HG02798 (cell line): ENCODE measurements around the gene COBL.

Source experiments
- ATAC-seq: cut with Tn5 transposase; IDR thresholded peaks from one replicate; pipeline ENCODE4 v1.9.1; 2021; ENCODE audit warnings: mild to moderate bottlenecking; ENCODE audit not compliant: unreplicated experiment, poor library complexity

The COBL gene

DNA sequence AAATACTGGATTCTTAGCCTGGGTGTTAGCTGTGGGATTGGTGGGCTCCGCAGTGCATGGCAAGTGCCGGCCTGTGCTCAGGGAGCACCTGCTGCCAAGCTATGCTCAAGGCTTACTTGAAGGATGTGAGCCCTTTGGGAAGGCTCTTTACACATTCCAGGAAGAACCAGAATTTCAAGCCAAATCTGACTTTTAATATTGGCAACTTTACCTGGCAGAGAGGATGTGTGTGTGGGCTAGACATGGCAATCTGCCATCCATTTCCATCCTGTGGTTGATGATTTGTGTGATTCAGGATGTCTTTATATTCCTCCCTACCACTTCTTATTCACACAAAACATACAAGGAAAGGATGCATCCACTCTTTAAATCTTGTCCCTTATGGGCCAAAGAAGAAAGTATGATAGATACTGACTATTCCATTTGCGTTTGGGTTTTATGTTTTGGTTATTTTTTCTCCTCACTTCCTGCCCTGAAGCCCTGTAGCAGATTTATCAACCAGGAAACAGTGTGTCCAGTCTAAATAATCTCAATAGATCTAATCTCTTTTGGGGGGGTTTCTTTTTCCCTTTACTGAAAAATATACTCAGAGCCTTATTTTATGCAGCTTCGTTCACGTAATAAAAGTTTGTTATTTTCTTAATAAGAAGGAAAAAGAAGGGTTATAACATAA lies 247.1 kb downstream of the COBL start:
- ATAC-seq: no peak

DNA sequence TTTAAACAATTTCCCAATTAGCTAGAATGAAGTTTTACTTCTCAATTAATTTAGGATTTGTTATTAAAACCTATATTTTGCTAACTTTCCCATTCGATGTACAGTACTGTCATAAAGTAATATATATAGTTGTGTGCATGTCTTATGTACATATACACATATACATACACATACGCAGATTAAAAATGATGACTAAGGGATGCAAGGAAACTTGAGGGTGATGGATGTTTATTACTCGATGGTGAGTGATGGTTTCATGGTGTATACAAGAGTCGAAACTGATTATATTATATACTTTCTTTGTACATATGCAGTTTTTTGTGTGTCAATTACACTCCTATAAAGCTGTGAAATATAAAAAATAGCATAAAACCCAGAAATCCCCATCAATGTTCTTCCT lies 248.2 kb downstream of the COBL start:
- no peak for ATAC-seq

DNA sequence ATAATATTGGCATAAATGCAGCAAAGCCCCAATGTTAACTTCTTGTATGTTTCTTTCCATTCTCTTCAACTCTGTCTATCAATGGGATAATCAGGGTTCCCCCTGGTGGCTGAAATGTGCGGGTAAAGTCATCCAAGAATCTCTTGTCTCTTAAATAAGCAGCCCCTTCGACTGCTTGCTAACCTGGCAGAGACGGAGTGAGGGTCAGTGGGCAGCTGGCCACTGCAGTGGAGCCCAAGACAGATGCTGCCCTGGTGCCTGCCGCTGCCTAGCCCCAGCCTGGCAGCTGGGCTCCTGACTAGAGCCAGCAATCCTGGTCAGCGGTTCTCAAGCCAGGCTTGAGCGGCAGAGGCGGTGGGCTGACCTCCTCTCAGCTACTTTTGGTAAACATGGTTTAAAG lies 248.9 kb downstream of the COBL start:
- ATAC-seq: peak; percentile 51

DNA sequence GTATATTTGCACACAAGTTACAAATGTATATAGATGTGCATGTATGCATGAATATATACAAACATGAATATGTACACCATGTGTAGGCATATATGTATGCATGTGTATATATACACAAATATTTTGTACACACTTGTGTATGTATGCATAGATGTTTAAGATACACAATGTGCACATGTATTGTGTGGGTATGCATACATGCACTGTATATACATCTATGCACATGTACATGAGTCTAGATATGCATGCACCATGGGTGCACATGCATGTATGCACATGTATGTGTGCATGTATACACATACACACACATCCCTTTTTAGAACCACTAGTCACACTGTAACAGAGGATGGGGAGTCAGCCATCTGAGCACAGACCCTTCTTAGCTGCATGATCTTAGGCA lies 249.4 kb downstream of the COBL start:
- peak; percentile 8 for ATAC-seq

DNA sequence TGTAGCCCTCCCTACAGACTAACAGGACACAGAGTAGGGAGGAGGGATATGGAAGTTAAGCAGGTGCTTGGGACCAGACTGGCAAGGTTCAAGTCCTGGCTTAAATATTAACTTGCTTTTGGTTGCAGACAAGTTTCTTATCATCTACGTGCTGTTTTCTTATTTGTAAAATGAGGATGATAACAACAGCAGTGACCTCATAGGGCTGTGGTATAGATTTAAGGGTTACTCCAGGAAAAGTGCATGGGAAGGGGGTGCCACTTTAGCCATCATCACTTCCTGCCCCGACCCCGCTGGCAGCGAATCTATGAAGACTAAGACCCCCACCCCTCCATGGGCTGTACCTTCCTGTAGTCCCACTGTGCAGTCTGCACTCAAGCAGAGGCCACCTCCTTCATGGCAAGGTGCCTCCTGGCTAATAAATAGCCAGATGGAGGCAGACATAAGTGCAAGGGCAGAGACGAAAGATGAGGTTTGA lies 250.2 kb downstream of the COBL start:
- ATAC-seq: no peak

DNA sequence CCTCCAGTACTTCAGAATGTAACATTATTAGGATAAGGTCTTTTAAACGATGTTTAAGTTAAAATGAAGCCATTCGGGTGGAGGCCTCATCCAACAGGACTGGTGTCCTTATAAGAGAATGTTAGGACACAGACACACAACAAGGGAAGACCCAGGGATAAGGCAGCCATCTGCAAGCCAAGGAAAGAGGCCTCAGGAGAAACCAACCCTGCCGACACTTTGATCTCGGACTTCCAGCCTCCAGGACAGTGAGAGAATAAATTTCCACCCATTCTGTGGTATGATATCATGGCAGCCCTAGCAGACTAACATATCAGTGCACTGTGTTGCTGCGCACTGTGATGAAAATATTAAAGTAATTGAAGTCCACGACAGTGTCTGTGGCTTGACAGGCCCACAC lies 250.8 kb downstream of the COBL start:
- ATAC-seq: no peak

DNA sequence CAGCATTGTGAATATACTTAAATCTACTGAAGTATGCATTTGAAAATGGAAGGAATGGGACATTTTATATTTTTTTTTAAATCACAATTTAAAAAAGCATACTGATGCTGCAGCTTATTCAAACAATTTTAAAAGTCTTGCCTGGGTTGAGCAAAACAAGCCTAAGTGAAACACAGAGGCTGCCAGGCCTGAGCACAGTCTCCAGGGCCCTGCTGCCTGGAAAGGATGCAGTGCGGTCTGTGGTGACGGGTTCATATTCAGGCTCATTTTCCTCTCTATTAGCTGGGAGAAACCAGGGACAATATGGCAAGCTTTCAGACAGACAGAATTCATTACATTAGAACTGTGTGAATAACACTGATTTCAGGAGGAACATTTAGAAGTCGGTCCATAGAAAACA lies 251.9 kb downstream of the COBL start:
- no peak for ATAC-seq

DNA sequence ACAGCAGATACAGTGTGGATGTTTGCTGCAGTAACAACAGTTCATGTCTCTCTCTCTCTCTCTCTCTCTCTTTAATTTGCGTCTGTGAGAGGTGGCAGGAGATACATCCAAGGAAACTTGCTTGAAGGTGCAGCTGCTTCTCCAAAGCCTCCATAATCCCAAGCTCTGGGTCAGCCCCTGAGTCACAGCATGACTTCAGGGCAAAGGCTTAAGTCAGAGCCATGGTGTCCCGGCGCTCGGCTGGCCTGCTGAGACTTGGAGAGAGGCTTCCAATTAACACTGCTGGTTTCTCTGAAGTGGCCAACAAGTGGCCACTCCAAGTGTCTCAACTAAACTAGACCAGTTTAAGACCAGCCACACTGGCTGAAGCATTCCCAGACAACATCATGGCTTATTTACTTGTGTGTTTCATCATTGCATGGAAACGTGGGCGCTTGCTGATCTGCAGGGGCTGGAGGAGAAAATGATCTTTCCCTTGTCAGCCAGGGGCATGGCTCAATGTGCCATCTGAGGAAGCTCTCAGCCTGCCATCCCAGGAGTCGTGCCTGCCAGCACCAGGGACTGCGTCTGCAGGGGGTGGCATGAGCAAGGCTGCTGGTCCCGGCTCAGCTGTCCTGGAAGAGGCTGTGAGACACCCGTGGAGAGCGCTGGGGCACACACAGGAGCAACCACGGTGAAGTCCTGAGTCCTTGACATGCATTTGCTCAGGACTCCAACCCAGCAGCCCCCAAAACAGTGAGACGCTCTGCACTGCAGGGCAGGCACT lies 254.2 kb downstream of the COBL start:
- no peak for ATAC-seq

DNA sequence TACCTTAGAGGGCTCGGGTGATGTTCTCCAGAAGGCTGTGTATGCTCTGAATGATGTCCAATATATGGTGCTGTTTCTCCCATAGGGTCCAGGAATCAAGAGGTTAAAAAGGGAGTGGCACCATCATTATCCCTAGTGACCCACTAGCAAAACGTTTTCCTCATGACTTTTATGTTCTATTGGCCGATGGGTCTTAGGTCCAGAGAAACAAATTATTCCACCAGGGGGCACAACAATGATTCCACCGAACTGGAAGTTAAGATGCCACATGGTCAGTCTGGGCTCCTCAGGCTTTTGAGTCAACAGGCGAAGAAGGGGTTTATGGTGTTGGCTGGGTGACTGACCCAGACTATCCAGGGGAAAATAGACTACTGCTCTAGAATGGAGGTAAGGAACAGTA lies 256.1 kb downstream of the COBL start:
- no peak for ATAC-seq

DNA sequence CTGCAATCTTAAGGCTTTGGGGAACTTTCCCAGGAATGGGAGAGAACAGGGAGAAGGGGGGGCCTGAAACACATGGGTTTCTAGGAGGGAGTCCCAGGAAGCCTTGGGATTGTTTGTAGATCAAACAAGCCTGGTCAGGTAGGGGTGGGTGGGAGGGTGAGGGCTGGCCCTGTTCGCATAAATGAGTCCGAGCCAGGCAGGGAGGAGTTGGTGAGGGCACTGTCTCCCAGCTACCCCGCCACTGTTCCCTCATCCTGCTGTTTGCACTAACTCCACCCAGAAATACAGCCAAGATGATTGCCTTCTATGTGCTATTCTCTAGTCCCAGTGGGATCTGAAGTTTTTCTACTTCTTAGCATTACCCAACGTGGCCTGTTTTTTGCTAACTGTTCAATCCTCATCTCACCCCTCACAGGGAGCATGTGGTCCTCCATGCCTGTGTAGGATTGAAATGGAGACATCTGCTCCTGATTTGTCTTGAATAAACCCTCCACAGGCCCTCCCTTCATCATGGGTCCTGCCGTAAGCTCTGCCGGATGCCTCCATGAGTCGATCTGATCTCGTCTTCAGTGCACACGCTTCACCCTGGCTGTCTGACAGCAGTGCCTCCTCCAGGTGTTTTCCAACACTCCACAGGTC lies 257.0 kb downstream of the COBL start:
- no peak for ATAC-seq

DNA sequence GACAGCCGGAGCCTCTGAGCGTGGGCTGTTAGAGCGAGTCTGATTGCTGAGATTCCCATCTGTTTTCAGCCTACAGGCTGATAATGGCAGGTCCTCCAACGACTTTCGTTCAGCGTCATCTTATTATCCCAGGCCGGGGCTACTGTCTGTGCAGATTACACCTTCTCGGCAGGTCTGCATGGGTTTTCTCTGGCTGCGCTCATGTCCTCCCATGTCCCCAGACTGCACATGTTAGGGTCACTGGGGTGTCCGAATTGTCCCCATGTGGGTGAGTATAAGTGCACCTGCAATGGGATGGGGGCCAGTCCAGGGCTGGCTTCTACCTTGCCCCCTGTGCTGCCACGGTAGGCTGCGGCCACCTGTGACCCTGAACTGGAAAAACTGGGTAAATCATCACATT lies 257.8 kb downstream of the COBL start:
- no peak for ATAC-seq

DNA sequence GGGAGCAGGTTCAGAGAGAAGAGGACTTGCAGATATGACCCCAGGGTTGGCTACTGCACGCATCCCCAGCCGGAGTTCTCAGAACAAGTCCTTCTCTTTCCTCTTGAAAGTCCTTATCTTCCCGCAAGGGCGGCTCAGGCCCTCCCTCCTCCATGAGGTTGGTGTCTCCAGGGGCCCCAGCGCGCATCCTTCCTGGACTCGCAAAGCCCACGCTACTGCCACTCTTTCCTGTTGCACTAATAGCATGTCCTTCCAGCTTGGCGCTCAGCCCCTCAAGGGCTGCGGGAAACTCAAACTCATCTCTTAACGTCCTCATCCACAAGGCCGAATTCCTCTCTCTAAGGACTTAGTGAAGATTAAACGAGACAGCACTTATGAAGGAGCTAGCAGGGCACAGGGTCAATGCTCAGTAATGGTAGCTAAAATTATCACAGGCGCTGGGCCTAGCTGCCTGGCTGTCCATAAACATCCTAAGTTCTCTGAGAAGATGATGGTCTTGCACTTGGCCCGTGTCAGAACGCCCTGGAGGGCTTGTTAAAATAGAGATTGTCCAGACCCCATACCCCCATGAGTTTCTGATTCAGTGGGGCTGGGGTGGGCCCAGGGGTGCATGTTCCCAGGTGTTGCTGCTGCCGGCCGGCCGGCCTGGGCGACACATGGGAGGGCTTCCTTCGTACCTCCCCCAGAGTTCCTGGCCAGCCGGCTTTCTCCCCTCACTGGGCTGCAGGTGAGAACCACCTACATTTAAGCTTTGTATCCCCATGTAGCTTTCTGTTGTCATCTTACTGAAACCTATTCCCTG lies 261.4 kb downstream of the COBL start:
- ATAC-seq: no peak

DNA sequence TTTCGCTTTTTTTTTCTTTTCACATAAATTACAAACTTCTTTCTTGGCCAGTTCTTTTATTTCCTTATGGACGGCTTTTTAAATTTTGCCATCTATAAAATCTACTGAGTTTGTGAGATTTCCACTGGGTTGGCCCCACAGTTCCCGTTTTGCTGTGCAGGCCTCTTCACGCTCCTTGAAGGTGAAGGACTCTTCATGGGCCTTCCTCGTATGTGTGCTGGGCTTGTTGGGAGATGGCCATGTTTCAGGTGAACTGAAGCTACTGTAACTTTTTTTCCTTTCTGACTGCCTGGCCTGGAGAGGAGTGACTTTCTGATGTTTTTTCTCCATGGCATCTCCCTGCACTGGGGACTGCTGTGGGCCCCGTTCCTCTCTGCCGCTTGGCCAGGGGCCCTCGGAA lies 262.4 kb downstream of the COBL start:
- no peak for ATAC-seq

DNA sequence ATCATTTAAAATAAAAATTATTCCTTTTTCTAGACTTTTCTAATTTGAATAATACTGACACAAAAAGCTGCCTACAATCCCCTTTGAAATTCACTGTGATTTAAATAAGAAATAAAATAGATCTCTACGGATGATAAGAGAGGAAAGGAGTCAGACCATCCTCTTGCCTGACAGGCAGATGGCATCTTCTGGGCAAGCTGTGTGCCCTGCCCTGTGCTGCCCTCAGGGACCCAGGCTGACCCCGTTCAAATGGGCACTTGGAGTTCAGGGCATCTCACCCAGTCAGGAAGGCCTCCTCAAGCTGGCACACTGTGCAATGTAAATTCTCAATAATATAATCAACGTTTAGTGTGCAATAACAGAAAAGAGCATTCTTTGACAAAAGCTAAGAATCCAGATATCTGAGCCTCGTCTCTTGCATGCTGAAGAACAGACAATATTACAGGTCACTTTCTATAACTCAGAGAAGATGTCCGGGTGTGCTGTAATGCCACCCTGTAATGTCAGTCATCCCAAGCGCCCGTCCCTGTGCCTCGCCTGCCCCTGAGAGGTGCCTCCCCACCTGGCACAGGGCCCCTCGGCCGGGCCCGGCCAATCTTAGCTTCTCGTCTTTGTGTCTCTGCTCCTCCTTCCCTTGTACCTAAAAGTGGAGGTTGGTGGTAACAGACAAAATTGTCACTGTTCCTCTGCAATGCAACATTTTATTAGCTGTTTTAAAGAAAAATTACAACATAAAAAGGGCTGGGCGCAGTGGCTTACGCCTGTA lies 263.3 kb downstream of the COBL start:
- ATAC-seq: no peak

DNA sequence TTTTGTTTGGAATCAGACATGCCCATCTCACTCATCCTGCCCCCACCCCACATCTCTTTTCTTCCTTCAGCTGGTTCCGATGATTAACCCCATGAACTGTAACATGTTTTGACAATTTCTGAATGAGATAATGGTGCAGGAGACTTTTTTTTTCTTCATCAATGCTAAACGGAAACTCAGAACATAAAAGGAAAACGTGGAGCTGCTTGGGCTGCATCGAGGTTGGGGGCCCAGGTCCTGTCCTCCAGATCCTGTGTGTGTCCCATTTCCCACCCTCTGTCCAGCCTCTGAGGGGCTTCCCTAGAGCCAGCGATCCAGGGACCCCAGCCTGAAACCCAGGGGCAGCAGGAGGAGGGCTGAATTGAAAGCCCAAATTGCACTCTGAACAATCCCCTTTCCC lies 270.1 kb downstream of the COBL start:
- ATAC-seq: no peak

DNA sequence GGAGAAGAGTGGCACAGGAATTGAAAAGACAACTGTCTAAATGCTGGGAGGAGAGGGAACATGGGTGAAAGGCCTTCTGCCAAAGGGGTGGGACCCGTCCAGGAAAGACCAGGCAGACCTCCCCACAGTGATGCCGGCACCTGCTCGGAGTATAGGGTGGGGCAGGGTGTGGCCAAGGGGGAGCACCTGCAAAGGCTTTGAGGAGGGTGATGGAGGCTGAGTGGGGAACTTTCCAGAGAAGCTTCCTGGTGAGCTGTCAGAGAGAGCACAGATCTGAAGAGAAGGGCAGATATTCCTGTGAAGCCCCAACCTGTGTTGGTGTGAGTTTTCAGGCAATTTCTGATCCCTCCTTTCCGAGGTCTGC lies 270.5 kb downstream of the COBL start:
- no peak for ATAC-seq

DNA sequence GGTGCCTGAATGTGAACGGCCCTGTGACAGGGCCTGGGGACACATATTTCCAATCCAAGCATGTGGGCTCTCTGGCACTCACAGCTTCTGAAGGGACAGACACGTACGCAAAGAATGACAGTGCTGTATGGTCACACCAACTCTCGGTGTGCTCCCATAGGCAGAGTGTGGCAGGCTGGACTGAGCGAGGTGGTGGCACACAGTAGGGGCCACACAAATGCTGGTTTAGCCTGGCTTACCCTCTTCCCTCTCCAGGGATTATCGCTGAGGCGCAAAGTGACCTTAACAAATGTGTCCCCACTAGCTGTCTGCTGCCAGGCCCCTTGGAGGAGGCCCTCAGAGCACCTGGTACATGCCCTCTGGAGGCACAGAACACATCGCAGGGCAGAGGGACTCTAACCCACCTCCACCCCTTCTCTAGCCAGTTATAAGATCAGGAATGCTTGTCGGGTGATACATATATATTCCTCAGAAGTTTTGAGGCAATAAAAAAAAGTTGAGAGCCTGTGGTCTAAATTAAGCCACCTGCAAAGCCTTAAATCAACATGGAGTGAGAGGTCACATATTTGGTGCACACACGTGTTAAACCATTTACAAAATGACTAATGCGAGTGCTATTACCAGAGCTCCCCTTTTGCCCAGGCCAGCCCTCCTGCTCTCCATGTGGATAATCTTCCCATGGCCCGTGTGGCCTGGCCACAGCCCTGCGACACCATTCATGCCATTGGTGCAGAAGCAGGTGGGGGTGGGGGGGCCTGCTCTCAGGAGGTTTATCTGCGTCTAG lies 271.1 kb downstream of the COBL start:
- ATAC-seq: no peak

DNA sequence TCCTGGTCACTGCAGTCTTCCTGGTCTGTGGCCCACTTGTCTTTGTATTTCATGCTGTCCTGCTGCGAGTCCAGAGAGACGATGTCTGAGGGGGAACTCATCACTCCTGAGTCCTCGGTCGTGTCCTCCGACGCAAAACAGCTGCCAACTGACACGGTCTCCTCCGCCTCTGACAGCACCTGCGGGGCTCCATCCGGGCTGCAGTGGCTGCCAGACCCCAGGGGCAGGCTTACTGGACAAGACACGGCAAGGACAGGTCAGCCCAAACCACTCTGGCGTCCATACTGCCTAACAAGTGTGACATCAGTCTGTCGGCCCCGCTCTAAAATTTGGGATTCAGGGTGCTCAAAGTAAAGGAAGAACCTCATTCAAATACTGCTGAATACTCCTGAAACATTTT lies 273.1 kb downstream of the COBL start:
- ATAC-seq: no peak

DNA sequence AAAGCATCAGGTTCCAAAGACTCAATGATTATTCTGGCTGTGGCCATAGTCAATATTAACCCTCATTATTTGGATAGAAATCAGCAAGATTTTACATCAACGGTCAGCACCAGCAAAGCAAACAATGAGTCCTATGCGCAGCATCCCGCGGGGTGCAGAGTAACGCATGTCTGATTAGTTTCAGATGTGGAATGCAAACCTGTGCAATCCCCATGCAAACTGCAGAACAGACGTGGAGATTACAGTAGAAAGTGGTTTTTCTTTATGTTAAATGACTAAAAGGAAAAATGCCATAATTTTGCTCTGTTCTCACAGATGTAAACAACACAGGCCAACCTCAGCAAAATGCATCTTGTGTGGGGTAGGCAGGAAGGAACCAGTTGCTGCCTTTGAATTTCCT lies 275.8 kb downstream of the COBL start:
- ATAC-seq: no peak
